Upper lobe of left lung (tissue), 4 donors: ENCODE data around the gene DCLK1.

Source experiments
- EP300 ChIP-seq, 4 donors: sonication (generic); formaldehyde crosslinking; IDR thresholded peaks; one replicate each; pipeline ENCODE4 v1.5.1; 2017; ENCODE audit warnings: antibody characterized with exemption in 4 of 4, control low read depth in 2 of 4
- POLR2A ChIP-seq, 4 donors: fragments of 450-650 bp; IDR thresholded peaks; one replicate each; pipeline ENCODE4 v1.5.1; 2016 to 2017; ENCODE audit warnings: antibody characterized with exemption in 4 of 4, mild to moderate bottlenecking in 2 of 4
- POLR2AphosphoS5 ChIP-seq, 2 donors: sonication (generic); formaldehyde crosslinking; IDR thresholded peaks; one replicate each; pipeline ENCODE4 v1.5.1; 2017; ENCODE audit warnings: antibody characterized with exemption in 2 of 2
- TF ChIP-seq, protein P1 (sequence below), 6 experiments: fragments of 450-650 bp in 4 of 6; fragments of 200-600 bp in 2 of 6; sonication (generic) in 2 of 6; IDR thresholded peaks; one replicate each; pipeline ENCODE4 v1.5.1; 2016 to 2019; ENCODE audit warnings: antibody characterized with exemption in 6 of 6

DNA sequence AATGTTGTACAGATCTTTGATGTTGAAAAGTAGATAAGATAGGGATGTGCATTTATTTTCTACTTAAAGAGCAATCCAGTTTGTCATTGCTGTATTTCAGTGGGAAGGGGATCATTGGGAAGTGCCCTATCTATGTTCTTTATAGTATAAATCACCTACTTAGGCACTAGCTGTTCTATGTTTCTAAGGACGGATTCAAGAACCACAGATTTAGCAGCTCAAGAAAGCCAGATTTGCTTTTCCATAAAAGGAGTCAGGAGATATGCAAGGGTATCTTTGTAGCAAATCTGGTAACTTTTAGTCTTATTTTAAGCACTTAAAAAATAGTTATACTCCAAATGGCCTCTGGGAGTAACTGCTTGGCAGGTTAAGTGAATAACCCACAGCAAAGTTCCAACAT is 23.7 kb downstream of the DCLK1 start:
- TF ChIP-seq, protein P1, sequence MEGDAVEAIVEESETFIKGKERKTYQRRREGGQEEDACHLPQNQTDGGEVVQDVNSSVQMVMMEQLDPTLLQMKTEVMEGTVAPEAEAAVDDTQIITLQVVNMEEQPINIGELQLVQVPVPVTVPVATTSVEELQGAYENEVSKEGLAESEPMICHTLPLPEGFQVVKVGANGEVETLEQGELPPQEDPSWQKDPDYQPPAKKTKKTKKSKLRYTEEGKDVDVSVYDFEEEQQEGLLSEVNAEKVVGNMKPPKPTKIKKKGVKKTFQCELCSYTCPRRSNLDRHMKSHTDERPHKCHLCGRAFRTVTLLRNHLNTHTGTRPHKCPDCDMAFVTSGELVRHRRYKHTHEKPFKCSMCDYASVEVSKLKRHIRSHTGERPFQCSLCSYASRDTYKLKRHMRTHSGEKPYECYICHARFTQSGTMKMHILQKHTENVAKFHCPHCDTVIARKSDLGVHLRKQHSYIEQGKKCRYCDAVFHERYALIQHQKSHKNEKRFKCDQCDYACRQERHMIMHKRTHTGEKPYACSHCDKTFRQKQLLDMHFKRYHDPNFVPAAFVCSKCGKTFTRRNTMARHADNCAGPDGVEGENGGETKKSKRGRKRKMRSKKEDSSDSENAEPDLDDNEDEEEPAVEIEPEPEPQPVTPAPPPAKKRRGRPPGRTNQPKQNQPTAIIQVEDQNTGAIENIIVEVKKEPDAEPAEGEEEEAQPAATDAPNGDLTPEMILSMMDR (IDR thresholded peaks at IDR 0.05), result no peak
- no peak for TF ChIP-seq POLR2AphosphoS5 (IDR thresholded peaks at IDR 0.05)
- no peak for TF ChIP-seq POLR2A (IDR thresholded peaks at IDR 0.05)
- no peak for TF ChIP-seq EP300 (IDR thresholded peaks at IDR 0.05)
